Activated CD4-positive, alpha-beta T cell treated with anti-CD3 and anti-CD28 coated beads, Interleukin-10, Interleukin-2, amounts not matched to agents 100 ng/mL and 50 ng/mL, durations not matched to agents 16 hours and 8 hours (primary cell): ENCODE results near the gene GRHL1.
"Not testable (repeated sequence)": the region's sequence is repeated elsewhere in the genome, so short reads cannot be mapped to it uniquely, and the experiment has no call there.

Source experiments
- DNase-seq: peaks from one replicate; pipeline ENCODE4 v3.0.0-alpha.2; 2020

GRHL1 gene

GRCh38 chr2:10010861-10011605 is 59.5 kb downstream of the GRHL1 start:
- DNase-seq, result not testable (repeated sequence)

DNA sequence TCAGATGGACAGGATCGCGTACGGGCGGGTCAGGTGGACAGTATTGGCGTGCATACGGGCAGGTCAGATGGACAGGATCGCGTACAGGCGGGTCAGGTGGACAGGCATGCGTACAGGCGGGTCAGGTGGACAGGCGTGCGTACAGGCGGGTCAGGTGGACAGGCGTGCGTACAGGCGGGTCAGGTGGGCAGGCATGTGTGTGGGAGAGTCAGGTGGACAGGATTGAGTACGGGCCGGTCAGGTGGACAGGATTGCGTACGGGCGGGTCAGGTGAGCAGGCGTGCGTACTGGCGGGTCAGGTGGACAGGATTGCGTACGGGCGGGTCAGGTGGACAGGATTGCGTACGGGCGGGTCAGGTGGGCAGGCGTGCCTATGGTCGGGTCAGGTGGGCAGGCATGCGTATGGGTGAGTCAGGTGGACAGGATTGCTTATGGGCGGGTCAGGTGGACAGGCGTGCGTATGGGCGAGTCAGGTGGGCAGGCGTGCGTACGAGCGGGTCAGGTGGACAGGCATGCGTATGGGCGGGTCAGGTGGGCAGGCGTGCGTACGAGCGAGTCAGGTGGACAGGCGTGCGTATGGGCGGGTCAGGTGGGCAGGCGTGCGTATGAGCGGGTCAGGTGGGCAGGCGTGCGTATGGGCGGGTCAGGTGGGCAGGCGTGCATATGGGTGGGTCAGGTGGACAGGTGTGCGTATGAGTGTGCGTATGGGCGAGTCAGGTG is 60.3 kb downstream of the GRHL1 start:
- not testable (repeated sequence) for DNase-seq

DNA sequence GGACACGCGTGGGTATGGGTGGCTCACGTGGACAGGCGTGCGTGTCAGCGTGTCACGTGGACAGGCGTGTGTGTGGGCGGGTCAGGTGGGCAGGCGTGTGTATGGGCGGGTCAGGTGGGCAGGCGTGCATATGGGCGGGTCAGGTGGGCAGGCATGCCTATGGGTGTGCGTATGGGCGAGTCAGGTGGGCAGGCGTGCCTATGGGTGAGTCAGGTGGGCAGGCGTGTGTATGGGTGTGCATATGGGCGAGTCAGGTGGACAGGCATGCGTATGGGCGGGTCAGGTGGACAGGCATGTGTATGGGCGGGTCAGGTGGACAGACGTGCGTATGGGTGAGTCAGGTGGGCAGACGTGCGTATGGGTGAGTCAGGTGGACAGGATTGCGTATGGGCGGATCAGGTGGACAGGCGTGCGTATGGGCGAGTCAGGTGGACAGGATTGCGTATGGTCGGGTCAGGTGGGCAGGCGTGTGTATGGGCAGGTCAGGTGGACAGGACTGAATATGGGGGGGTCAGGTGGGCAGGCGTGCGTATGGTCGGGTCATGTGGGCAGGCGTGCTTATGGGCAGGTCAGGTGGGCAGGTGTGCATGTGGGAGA is 61.0 kb downstream of the GRHL1 start:
- DNase-seq, result not testable (repeated sequence)

- no peak for DNase-seq
These were observed 61.5 kb downstream of the GRHL1 start for GRCh38 chr2:10012963-10013461.

GRCh38 chr2:10013651-10014417 is 62.3 kb downstream of the GRHL1 start:
- DNase-seq, result not testable (repeated sequence)

- DNase-seq, result no peak
These were observed 63.1 kb downstream of the GRHL1 start for GRCh38 chr2:10014418-10015190.

- not testable (repeated sequence) for DNase-seq
These were observed 64.0 kb downstream of the GRHL1 start for GRCh38 chr2:10015376-10015989.

DNA sequence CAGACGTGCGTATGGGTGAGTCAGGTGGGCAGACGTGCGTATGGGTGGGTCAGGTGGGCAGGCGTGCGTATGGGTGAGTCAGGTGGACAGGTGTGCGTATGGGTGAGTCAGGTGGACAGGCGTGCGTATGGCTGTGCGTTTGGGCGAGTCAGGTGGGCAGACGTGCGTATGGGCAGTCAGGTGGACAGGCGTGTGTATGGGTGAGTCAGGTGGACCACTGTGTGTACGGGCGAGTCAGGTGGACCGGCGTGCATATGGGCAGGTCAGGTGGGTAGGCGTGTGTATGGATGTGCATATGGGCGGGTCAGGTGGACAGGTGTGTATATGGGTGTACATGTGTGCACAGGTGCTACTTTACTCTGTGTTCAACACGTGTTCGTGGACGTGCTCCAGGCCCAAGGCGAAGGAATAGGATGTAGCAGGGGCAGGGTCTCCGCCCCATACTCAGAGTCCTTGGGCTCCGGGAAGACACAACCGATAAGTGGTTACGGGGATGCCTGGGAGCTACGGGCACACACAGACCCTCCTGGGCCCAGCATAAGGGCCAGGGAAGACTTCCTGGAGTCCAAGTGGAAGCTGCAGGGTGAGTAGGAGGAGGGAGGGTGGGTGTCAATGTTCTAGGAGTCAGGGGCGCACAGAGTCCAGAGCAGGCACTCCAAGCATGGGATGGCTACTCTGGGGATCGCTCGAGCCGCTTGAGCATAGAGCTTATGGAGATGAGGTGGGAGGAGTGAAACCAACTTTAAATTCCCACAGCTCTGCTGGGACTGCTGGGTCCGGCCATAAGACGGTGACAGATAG is 64.7 kb downstream of the GRHL1 start:
- no peak for DNase-seq

GRCh38 chr2:10016802-10017258 is 65.3 kb downstream of the GRHL1 start:
- no peak for DNase-seq

- no peak for DNase-seq
These were observed 65.9 kb downstream of the GRHL1 start for GRCh38 chr2:10017313-10017941.

- no peak for DNase-seq
These were observed 67.7 kb downstream of the GRHL1 start for GRCh38 chr2:10019174-10019573.

DNA sequence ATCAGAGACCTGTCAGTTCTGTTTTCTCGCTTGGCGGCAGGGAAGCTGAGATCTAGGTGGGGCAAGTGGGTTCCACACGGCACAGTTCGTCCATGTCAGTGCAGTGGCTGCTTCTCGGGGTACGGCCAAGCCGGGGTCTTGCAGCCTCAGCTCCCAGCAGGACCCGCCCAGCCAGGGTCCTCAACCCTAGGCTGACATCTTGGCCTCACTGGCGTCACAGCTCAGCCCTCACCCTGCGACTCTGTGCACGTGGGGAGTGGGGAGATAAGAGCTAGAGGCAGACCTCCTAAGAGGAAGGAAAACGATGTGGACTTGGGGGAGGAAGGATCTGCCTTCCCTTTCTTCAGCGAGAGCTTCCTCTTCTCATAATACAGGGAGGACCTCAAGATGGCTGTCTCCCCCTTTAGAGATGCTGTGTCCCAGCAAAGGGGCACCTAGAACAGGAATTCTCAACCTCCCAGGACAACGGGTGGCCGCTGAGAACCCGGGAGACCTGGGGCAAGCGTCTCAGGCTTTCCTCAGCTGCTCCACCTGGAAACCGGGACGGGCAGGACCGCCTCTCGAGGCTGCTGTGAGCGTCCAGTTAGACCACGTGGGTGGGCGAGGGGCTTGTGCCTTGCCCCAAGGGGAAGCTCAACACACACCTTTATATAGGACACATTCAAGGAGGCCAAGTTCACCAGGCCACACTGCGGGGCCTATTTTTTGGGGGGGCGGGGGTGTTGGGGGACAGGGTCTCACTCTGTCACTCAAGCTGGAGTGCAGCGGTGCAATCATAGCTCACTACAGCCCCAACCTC is 68.3 kb downstream of the GRHL1 start:
- no peak for DNase-seq

- DNase-seq, result no peak
These were observed 70.5 kb downstream of the GRHL1 start for GRCh38 chr2:10022041-10022421.

GRCh38 chr2:10022445-10022844 is 71.0 kb downstream of the GRHL1 start:
- no peak for DNase-seq

DNA sequence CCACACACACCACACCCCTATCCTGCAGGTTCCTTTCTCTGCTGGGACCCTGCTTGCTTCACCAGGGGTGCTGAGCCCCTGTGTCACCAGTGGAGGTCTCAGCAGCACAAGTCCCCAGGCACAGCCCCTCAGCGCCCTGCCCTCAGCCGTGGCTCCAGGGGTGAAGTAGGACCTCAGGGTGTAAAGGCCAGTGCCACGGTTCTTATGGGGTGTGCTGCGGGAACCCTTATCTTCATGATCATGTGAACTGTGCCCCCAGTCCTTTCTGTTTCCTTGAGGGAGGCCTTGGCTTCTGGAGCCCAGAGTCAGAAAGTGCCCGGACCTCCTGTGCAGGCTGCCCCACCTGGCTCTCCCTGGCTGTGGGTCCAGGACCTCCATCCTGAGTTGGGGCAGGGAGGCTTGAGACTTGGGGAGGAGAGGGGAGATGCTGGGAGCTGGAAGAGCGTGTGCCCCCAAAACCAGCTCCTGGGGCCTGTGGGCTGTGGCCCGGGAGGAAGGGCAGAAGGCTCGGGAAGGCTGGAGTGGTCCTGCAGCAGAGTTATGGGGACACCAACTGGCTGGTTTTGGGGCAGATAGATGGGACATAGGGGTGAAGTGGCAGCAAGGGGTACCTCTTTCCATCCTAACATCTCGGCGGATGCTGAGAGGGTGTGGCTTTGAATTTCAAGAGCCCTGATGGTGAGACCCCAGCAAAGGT is 71.6 kb downstream of the GRHL1 start:
- no peak for DNase-seq

DNA sequence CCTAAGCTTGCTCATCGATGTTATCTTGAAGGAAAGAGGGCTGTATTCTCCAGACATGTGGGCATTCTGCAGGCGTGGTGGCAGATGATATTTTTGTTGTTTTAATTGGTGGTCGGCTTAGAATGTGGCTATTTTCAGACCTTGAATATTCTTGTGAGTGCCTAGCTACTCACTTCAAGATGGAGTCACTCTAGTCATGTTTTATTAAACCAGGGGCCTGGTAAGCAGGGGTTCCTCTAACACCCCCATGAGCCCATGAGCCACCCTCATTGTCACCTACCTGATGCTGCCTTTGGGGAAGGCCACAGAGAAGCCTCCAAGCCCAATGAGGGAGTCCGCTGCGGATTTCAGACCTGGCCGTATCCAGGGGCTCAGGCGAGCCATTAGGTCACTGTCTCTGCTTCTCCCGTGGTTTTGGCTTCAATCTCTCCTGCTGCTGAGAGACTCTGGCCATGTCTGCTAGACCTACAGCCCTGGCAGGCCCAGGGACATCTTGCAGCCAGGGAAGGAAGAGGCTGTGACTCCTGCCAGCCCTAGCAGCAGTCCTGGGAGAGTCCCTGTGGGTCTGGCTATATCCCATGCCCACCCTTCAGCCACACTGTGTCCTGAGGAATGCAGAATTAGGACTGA is 75.6 kb downstream of the GRHL1 start:
- no peak for DNase-seq

GRCh38 chr2:10027660-10028330 is 76.3 kb downstream of the GRHL1 start:
- no peak for DNase-seq
